Lung (tissue), 12 donors: Measurements from ENCODE around the gene AKAP13. TPM values are rescaled to one million over a fixed set of nuclear protein-coding genes. Genes with fewer than 3 reads are reported as not detected.

Experiments used
- ATAC-seq: fragments of 200-7000 bp; cut with Tn5 transposase; one replicate; pipeline ENCODE4 v1.9.1; 2020; ENCODE audit warnings: moderate number of reproducible peaks; ENCODE audit not compliant: insufficient read depth, low FRiP score
- DNase-seq, 3 donors: peaks; one replicate each; pipeline ENCODE4 v3.0.0-alpha.2; 2013 to 2017
- H3K27ac ChIP-seq, 2 donors: one replicate each; pipeline ENCODE4 v1.5.1; 2013; ENCODE audit warnings: mild to moderate bottlenecking in 2 of 2, moderate library complexity in 2 of 2, control low read depth in 1 of 2, inconsistent platforms in 1 of 2, low read depth in 1 of 2, low read length in 1 of 2
- H3K27me3 ChIP-seq, 3 donors: one replicate each; pipeline ENCODE4 v1.5.1; 2013; ENCODE audit warnings: low read length in 2 of 3; ENCODE audit not compliant: control insufficient read depth in 3 of 3, insufficient read depth in 3 of 3
- H3K36me3 ChIP-seq, 4 donors: one replicate each; pipeline ENCODE4 v1.5.1; 2013; ENCODE audit warnings: low read length in 4 of 4, mild to moderate bottlenecking in 1 of 4, moderate library complexity in 1 of 4; ENCODE audit not compliant: control insufficient read depth in 4 of 4, insufficient read depth in 4 of 4
- H3K4me1 ChIP-seq, 5 donors: one replicate each; pipeline ENCODE4 v1.5.1; 2013; ENCODE audit warnings: low read length in 5 of 5, mild to moderate bottlenecking in 2 of 5, moderate library complexity in 1 of 5; ENCODE audit not compliant: control insufficient read depth in 5 of 5, insufficient read depth in 5 of 5
- H3K4me3 ChIP-seq: one replicate; pipeline ENCODE4 v1.5.1; 2013; ENCODE audit warnings: mild to moderate bottlenecking, control low read depth, moderate library complexity
- H3K9ac ChIP-seq, 2 donors: one replicate each; pipeline ENCODE4 v1.5.1; 2013; ENCODE audit warnings: low read length in 2 of 2, control low read depth in 1 of 2; ENCODE audit not compliant: insufficient read depth in 1 of 2
- H3K9me3 ChIP-seq, 4 donors: one replicate each; pipeline ENCODE4 v1.5.1; 2013; ENCODE audit warnings: low read length in 3 of 4, mild to moderate bottlenecking in 1 of 4, moderate library complexity in 1 of 4; ENCODE audit not compliant: control insufficient read depth in 4 of 4, insufficient read depth in 3 of 4
- WGBS, 2 donors: extraction: QIAGEN DNeasy Blood & Tissue Kit; methylation state at CpG; one replicate each; pipeline ENCODE4 v1.1.7; 2013; 5-methylcytosine and 5-hydroxymethylcytosine counted together
- polyA plus RNA-seq, 2 donors: library from polyadenylated mRNA; stranded (reverse); fragments of 200-250 nt; gene quantifications; one replicate each; pipeline ENCODE4 v1.2.1, GENCODE V29; 2013
- total RNA-seq, 2 donors: library from RNA; depleted of rRNA in 1 of 2; stranded (reverse); fragments of >200 nt in 1 of 2; gene quantifications; one replicate each; pipeline ENCODE4 v1.2.1, GENCODE V29; 2014 to 2021
- TF ChIP-seq, protein P1 (sequence below): IDR thresholded peaks from 2 replicates; pipeline ENCODE4 v1.5.1; 2012; ENCODE audit warnings: mild to moderate bottlenecking; ENCODE audit errors: control extremely low read depth, extremely low read depth
- donor health status: control.
- donor health status: control.
- donor health status: Bipolar disorder and iron deficiency.
- donor health status: healthy.
- donor health status: DM: yes; HTN: yes; CAD: no.

The AKAP13 gene
- total and polyA plus RNA-seq, 4 donors, result 102 to 1,115 (median 259) TPM

DNA sequence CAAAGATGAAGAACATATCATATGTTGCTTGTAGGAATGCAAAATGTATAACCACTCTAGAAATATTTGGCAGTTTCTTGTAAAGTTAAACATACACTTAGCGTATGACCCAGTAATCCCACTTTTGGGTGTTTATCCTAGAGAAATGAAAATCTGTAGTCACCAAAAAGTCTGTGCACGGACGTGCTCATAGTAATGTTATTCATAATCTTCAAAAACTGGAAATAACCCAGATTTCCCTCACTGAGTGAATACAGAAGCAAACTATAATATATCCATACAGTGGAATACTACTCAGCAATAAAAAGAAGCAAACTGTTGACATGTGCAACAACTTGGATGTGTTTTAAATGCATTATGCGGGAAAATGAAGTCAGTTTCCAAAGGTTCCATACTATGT is 155.9 kb downstream of the AKAP13 start:
- H3K36me3 ChIP-seq, result peaks cover 0 to 14% (median 9%) of the 10 kb centered on the region in 4 donors
- no peaks in the 10 kb centered on the region for H3K27me3 ChIP-seq
- no peak overlapping the region for H3K4me3 ChIP-seq
- 66 to 85% methylated on average over 4 of the region's 4 CpGs for WGBS, 2 donors
- no peak overlapping the region for H3K9ac ChIP-seq
- H3K9me3 ChIP-seq, result no peaks in the 10 kb centered on the region
- ATAC-seq (no peak), DNase-seq (no peak)
- peaks cover 0 to 18% (median 3%) of the 10 kb centered on the region in 5 donors for H3K4me1 ChIP-seq
- TF ChIP-seq, protein P1, sequence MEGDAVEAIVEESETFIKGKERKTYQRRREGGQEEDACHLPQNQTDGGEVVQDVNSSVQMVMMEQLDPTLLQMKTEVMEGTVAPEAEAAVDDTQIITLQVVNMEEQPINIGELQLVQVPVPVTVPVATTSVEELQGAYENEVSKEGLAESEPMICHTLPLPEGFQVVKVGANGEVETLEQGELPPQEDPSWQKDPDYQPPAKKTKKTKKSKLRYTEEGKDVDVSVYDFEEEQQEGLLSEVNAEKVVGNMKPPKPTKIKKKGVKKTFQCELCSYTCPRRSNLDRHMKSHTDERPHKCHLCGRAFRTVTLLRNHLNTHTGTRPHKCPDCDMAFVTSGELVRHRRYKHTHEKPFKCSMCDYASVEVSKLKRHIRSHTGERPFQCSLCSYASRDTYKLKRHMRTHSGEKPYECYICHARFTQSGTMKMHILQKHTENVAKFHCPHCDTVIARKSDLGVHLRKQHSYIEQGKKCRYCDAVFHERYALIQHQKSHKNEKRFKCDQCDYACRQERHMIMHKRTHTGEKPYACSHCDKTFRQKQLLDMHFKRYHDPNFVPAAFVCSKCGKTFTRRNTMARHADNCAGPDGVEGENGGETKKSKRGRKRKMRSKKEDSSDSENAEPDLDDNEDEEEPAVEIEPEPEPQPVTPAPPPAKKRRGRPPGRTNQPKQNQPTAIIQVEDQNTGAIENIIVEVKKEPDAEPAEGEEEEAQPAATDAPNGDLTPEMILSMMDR, result no peak
- H3K27ac ChIP-seq, result no peak overlapping the region

DNA sequence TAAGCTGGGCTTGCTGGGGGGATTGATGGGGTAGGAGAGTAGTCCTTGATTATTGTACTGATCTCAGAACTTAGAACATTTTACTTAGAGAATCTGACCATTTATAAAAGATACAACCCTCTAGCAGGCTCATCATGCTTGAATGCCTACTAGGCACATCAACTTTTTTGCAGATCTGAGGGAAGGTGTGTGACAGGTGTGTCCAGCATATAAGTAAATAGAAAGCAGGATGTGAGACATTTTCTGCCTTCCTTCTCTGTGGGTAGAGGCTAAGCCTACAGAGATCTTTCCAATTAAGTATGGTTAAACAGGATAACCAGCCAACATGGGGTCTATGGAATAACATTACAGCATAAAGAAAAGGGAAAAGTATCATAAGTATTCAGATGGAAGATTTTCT is 159.1 kb downstream of the AKAP13 start:
- Histone ChIP-seq H3K27ac (no peak overlapping the region), H3K9me3 (no peaks in the 10 kb centered on the region), H3K27me3 (no peaks in the 10 kb centered on the region), H3K4me1 (peaks cover 6 to 25% (median 20%) of the 10 kb centered on the region in 5 donors), H3K36me3 (peaks cover 0 to 7% (median 2%) of the 10 kb centered on the region in 4 donors), H3K9ac (no peak overlapping the region), H3K4me3 (no peak overlapping the region)
- no peak for DNase-seq
- TF ChIP-seq, protein P1, result no peak
- no peak for ATAC-seq

DNA sequence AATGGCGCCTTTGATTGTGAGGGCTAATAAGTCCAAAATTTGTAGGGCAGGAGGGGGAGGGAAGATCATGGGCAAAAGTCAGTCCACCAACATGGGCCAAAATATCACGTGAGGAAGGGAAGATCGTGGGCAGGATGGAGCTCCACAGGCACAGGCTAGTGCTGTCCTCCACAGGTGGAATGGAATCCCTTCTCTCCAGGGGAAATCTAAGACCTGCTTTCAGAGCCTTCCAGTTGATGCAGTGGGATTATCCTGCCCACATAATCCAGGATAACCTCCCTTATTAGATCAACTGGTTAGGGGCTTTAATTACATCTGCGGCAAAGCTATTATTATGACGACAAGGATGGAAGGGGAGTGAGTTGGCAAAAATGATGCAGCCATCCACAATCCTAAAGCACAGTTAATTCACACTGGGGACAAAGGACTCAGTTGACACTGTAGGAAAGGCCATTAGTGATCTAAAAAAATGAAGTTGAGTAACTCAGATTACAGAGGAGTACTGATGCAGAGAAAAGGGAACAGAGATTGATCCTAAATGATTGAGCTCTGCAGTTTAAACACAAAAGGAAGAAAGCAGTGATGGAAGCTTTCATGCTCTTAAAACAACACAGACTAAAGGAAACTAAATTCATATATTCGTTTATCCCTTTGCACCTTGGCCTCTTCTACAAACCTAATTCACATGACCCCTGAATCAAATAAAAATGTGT is 159.8 kb downstream of the AKAP13 start:
- 90 to 93% methylated on average over 6 of the region's 6 CpGs for whole genome bisulfite sequencing, 2 donors
- TF ChIP-seq, protein P1, result no peak
- Histone ChIP-seq H3K4me3 (no peak overlapping the region), H3K4me1 (peaks cover 6 to 33% (median 22%) of the 10 kb centered on the region in 5 donors), H3K36me3 (peaks cover 0 to 10% (median 0%) of the 10 kb centered on the region in 4 donors), H3K27ac (no peak overlapping the region), H3K9me3 (no peaks in the 10 kb centered on the region), H3K9ac (no peak overlapping the region), H3K27me3 (no peaks in the 10 kb centered on the region)
- ATAC-seq (no peak), DNase-seq (no peak)

DNA sequence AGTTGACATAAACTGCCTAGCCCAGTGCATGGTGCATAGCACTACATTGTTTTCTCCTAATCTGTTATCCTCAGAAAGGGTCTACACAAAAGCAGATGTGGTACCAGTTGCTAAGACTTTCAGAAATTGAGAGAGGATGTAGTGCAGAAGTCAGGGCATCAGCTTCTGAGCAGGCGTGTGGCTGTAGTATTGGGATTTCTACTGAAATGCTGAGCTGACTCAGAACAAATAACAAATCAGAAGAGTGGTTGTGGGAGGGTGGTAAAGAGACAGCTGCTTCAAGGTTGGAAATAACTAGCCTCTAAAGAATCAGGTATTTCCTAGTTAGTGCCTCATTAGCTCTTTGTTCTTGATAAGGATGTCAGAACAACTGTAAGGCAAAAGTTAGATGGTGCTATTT is 161.3 kb downstream of the AKAP13 start:
- H3K9me3 ChIP-seq, result no peaks in the 10 kb centered on the region
- H3K4me3 ChIP-seq, result no peak overlapping the region
- no peak for ATAC-seq
- no peak overlapping the region for H3K27ac ChIP-seq
- DNase-seq, result no peak
- H3K9ac ChIP-seq, result no peak overlapping the region
- whole genome bisulfite sequencing, 2 donors, result 51 to 72% methylated on average over 1 of the region's 1 CpG
- peaks cover 6 to 42% (median 22%) of the 10 kb centered on the region in 5 donors for H3K4me1 ChIP-seq
- H3K27me3 ChIP-seq, result no peaks in the 10 kb centered on the region
- H3K36me3 ChIP-seq, result peaks cover 0 to 10% (median 0%) of the 10 kb centered on the region in 4 donors
- TF ChIP-seq, protein P1, result no peak
